UCSD-AML1 (cell line): ENCODE results near the gene NDRG3.

Experiments
- DNase-seq: peaks from one replicate; lab custom pipeline; 2025; ENCODE audit not compliant: unreplicated experiment; lab: John Stamatoyannopoulos, UW

The NDRG3 gene

DNA sequence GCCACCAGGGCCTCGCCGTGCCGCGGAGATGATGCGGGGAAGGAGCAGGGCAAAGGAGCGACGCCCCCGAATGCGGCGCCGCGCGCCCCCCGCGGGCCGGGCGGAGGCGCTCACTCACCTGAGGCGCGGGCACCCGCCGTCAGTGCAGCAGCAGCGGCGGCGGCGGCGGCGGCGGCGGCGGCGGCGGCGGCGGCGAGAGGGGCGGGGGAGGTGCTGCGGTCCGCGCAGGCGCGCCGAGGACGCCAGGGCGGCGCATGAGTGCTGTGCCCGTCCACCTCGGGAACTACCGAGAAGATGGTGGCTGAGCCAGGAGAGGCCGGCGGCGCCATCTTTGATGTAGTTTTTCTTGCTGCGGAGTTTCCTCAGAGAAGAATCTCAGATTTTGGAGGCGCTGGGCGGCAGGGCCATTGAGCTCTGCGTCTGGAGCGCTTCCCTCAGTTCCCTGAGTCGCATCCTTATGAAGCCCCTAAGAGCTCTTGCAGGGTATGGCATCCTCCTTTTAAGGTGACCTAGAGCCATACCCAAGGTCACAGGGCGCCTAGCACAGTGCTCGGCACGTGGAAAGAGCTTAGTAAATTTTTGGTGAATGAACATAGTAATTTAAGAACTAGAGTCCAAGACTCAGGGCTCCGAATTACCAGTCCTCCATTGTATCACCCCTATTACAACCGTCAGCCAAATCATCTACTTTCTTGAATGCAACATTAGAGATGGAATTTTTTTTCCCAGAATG is at the start of gene NDRG3:
Gene NDRG3, minus strand, starts transcription at position 164 of the 733 bp plus-strand sequence. CDS start 24,355 bp downstream, outside the sequence.
- peak; percentile 90 for DNase-seq

DNA sequence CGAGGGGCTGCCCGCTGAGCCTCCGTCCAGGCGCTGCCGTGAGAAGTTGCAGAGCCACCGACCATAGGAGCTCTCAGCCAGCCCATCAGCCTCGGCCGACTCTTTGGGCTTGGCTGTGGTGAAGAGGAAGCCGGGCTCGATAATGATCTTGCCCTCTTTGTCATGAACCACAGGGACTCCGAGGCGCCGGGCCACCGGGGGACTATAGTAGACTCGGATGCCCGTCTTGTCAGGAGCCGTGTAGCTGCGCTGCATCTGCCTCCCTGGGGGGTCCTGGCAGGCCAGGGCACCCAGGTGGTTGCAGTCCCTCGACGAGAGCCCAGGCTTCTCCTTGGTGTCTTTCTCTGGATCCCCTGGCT is 48.2 kb upstream of the NDRG3 start:
- no peak for DNase-seq

DNA sequence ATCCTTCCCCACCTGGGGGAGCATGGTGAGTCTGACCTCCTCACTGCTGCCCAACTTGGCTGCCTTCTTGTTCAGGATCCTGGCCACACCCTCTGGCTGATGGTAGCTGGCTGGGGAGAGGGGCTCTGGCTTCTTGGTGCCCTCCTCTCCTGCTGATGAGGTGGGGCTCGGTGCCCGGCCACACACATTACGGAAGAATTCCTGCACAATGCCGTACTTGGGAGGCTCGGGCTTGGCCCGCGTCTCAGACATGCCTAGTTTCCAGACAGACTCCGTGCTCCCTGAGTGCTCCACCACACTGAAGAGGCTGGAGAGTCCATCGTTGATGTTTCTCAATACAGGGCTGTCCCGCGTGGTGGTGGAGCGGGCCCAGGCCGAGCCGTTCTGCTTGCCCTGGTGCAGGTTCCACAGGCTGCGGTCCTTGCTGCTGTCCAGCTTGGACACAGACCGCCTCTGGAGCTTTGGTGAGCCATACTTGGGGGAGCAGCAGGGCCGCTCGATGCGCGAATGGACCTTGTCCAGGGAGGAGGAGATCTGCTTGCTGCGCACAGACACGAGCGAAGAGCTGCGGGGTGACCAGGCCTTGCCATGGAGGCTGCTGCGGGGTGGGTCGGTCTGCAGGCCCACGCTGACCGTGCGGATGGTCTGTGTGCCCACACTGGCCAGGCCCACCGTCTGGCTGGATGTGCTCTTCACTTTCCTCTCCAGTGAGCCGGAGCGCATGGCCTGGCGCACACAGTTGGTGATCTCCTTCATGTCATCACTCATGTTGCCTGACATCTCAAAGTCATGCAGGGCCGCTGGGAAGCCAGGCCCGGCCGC is 47.6 kb upstream of the NDRG3 start:
- DNase-seq, result no peak

DNA sequence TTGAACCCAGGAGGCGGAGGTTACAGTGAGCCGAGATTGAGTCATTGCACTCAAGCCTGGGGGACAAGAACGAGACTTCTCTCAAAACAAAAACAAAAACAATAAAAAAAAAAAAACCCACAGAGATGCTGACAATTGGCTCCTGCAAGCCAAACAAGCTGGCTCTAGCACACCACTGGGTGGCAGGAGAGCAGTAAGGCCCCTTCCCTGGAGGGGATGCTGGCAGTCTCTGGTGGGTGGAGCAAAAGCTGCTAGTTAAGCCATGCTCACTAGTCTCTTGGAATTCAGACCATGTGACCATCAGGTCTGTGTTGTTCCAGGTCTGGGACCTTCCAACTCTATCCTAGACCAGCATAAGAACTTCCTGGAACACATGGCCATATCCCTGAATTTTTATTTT is 46.5 kb upstream of the NDRG3 start:
- DNase-seq, result peak; percentile 15

DNA sequence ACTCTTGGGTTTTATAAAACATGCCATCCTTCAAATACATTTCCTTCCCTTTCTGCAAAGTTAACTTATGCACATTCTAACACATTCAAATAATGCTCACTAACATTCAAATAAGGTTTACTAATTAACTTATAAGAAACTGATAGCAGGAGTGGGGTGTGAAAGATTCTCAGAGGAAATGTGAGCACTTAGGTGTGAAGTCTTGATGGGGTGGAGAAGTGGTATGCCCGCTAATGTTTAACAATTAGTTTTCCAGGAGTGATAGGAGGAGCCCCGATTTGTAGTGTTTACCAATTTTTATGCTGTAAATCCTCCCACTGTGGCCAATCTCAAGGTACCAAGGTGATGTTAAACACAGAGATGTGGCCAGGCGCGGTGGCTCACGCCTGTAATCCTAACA is 46.0 kb upstream of the NDRG3 start:
- DNase-seq, result no peak

DNA sequence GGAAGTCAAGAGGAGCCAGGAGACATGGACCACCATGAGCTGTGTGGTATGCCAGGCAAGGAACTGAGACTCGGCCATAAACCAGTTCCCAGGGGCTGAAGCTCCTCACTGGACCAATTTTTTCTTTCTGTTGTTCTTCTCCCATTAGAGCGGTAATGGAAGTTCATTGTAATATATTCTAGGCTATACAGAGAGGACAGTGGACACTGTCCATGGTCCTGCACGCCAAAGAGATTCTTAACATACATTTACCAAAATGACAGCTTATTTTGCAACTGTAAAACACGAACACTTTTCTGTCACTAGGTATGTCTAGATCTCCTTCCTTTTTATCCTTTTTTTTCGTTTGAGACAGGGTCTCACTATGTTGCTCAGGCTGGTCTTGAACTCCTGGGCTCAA is 40.8 kb upstream of the NDRG3 start:
- no peak for DNase-seq

DNA sequence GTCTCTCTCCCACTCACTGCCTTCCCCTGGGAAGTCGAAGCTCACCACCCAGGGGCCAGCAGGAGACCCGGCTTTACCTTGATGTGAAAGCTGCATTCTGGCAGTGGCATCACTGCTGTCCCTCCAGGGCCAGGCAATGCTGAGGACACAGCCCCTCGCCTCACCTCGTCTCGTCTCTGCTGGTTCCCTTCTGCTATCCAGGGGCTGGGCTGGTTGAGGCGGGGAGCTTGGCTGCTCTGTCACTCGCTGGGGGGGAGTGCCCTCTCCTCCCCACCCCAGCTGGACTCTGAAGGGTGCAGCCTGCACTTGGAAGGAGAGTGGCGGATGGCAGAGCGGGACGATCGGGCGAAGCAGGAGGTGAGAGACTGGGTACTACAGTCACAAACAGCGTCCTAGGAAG is 40.4 kb upstream of the NDRG3 start:
- DNase-seq, result no peak

DNA sequence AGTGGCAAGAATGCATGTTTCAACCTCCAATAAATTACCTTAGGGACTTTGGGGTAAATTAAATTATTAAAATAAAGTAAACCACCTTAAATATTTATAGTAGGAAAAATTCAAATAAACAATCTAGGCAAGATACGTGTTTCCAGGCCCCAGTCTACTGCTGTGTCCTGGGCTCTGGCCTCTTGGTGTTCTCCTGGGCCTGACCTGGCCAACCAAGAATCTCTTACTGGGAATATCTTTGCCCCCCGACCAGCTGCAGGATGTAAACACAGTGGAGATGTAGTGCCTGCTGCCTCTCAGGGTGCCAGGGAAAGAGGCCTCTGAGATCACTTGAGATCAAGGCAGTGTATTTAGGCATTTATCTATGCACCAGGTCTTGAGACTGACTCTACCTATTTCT is 39.4 kb upstream of the NDRG3 start:
- no peak for DNase-seq

DNA sequence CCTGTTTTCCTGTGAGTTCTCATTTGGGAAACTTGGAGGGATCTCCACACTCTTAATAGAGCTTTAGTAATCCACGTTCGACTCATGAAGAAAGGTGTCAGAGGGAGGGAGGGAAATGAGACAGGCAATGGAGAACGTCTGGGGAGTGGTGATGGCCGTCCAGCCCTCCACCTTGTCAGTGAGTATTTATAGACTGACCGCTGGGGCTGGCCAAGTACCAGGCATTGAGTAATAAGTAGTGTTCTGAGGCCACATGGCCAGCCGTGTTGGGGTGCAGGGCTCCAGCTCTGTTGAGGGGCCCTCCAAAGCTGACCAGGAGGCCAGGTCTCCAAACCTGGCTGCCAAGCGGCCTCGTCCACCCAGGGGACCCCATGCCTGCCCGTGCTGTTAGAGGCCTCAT is 39.0 kb upstream of the NDRG3 start:
- DNase-seq, result no peak

DNA sequence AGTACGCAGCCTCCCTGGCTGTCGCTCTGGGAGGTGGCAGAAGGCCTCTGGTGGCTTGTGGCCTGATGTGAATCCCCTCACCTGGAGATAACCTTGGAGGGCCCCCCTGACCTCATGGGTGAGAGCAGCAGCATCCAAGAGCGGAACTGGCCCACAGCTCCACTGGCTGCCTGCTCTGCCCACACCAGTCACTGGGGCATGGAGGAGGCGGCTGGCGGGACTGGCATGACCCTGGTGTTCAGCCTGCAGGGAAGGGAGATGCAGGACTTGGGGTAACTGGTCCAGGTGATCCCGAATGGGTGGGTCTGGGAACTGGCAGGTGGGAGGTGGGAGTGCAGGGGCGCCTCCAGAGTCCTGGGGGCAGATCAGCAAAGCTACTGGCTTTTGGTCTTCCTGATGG is 38.2 kb upstream of the NDRG3 start:
- DNase-seq, result no peak

DNA sequence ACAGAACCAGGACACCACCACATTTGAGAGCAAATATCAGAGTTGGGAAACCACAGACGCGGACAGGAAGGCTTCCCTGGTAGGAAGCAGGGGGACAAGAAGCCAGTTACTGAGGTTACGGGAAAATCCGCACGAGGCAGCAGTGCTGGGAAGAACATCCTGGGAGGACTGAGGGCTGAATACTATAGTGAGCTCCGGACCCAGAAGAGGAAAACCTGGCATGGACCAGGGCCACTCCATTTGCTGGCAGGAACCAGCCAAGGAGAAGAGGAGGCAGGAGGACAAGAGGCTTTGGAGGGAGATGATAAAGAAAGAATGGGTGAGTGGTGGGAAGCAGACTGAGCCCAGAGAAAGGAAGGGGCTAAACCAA is 33.8 kb upstream of the NDRG3 start:
- DNase-seq, result no peak

DNA sequence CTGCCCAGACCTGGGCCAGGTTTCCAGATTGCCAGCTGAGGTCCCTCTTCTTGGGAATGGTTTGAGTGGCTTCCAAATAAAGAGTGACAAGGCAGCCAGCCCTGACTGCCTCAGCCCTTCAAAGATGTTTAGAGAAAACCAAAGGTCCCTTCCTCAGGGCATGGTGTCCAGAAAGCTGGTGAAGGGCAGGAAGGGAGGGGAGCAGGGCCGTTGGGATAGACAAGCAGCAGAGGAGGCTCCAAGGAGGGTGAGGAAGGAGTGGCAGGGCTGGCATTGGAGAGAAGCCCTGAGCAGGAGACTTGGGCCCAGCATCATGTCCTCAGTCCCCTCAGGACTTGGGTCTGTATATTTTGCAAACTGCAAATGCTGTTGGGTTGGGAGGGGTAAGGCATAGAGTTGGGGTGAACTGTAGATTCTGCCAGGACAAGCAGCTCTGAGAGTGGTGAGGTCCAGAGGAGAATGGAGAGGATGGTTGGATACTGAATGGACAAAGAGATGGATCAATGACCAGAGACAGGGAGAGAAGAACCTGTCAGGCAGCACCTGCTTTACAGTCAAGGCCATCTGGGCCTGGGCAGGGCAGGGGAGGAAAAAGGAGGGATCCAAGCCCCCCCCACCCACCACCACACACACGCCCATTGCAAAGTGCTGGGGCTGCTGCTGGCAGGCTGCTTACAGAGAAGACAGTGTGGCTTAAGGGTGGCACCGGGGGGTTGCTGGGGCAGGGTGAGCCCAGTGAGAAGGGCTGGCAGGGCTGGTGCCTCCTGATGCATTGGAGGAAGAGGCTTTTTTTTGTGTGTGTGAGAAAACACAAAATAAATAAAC is 33.2 kb upstream of the NDRG3 start:
- DNase-seq, result no peak

DNA sequence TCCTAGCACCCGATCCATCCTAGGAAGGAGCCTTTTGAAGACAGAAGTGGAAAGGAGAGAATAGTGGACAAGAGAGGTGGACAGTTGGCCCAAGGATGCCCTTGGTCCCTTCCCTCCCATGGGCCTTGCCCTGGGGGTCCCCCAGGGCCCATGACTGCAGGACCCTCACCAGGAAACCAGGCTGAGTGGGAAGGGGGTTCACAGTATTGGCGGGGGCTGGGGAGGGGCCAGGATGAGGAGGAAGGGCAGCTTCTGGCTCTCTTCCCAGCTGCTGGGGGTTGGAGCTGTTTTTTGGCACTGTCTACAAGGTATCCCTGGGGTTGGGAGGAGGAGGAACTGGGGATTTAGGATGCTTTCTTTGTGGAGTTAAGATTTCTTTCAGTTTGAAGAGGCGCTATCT is 31.7 kb upstream of the NDRG3 start:
- DNase-seq, result no peak

DNA sequence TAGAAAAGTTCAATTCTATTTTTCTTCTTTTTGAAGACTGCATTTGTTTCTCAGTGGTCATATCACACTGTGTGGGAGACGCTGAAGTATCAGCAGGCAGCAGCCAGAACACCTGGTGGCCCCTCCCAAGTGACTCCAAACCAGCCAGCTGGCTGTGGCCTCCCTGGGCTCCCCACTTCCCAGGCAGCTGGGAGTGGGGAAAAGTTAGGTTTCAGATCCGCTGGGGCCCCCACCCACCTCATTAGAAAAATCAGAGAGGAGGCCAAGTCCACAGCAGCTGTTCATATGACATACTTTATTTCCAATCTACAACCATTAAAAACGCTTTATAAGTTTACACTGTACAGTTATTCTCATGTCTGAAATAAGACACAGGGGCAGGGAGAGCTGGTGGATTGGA is 31.3 kb upstream of the NDRG3 start:
- DNase-seq, result no peak

DNA sequence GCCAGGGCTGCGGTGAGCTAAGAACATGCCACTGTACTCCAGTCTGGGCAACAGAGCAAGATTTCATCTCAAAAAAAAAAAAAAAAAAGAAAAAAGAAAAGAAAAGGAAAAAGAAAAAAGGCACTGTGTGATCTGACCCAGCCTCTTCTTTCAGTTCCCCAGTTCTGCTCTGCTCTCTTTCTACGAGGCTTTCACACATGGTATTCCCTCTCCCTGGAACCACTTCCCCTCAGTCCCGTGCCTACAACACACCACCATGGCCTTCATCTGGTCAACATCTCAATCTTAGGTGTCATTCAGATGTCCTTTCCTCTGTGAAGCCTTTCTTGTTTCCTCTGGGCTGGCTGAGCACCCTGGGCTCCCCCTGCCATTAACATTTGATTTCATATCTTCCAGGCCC is 29.9 kb upstream of the NDRG3 start:
- DNase-seq, result no peak

DNA sequence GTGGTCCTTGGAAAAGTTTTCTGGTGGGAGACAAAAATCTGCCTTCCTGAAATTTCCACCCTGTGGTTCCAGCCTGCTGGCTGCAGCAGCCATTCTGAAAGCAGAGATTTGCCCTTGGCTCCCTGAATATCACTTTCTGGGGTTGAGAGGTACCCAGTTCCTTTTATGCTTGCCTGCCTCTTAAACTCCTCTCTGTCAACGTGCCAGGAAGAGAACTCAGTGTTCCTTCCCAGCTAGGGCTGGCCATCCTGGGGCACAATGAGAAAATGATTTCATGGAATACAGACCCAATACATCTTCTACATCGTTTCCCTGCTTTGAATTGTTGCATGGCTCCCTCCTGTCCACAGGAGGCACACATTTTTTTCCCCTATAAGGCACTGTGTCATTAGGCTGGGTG is 29.3 kb upstream of the NDRG3 start:
- no peak for DNase-seq

DNA sequence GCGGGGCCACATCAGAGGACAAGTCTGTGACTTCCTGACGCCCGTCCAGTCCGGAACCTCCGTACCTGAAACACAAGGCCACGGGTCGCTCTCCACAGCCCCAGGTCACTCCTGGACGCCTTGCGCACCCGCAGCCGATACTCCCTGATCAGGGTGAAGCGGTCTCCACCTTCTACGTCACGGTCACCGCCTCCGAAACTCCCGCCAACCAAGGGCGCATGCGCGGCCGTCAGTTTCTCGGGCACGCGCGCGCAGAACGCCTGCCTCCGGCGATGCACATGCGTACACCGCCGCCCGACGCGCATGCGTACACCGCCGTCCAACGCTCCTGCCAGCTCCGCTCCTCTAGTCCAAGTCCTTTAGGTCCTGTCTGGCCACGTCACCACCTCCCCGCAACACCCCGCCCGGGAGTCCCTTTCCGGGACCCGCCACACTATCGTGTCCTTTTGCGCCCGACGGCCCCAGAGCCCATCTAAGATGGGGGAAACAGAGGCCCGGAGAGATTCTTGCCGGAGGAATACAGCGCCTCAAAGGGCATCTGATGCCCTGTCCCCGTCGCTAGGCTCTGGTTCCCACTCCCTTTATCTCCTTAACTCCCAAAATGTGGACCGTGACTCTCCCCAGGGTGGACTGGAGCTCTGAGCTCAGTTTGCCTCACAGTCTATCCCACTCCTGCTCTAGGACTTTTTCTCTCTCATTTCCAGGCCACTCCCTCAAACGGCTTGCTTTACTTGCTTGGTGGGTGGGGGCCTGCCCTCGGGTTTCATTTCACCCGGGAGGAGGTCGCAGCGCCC is 27.9 kb upstream of the NDRG3 start, which contains the start of gene DSN1:
Gene DSN1, minus strand, starts transcription at position 167 of the 794 bp plus-strand sequence. CDS start 2,305 bp downstream, outside the sequence.
- peak; percentile 99 for DNase-seq

DNA sequence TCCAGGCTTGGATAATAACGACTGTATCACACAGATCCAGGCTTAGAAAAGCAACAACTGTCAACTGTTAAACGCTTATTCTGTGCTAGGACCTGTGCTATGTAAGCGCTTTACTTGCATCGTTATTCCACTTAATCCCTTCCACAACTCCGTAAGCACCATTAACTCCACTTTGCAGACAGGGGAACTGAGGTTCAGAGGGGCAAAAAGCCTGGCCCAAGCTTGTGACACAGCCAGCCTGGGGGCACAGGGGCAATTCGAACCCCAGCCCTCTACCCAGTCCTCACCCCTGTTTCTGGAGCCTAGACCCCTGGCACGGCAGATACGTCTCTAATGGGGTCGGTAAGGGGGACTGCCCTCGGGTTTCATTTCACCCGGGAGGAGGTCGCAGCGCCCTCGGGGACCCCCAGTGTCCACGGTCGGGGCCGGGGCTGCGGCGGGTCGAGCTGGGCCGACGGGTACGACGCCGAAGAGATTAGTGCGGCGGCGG is 27.3 kb upstream of the NDRG3 start:
- no peak for DNase-seq

DNA sequence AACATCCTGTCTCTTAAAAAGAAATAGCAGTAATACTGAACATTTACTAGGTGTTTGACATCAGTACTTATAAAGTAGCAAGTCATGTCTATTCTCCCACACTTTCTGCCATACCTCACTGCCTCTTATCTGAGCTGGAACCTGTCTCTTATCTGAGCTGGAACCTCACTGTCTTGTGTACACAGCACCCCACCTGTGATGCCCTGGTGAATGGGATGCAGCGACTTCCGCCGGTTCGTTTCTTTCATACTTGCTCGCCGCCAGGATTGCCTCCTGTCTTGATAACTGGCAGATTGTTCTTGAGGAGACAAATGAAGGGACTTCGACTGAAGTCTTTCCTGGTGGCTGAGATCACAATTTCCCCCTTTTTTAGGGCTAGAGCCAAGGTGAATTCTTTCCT is 24.8 kb upstream of the NDRG3 start:
- no peak for DNase-seq

DNA sequence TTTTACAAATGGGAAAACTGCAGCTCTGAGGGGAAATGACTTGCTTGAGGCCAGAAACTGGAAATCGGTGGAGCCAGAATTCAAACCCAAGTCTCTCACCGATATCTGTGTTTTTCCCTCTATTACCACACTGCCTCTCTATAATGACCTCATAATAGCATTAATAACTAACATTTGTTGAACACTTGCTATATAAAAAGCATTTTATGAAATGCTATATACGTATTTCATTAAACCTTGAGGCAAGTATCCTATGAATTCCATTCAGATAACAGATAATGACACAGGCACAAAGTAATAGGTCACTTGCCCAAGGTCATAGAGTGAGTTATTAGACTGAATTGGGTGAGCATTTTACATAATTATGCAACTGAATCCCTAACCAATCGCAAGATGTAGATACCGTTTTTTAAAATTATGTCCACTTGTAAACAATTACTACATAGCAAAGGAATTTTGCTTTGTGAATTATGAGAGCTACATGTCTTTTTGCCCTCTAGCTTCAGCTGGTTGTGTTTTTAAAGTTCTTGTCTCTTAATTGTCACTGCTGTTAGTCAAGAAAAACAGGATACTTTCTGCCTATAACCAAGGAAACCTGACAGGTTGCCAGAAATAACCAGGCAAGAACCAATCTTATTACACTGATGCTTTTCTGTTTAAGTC is 23.0 kb upstream of the NDRG3 start:
- DNase-seq, result no peak
